HepG2 (cell line): Measurements from ENCODE around the gene IRGM. TPM values are rescaled to one million over a fixed set of nuclear protein-coding genes. Genes with fewer than 3 reads are reported as not detected.
A peak's percentile ranks its signal among the peaks of the same experiment; 100 is the strongest.

ENCODE experiments used
- ARNT2 ChIP-seq: sonication (generic); formaldehyde crosslinking; IDR thresholded peaks from 2 replicates; pipeline ENCODE4 v1.8.0; 2022; ENCODE audit warnings: mild to moderate bottlenecking, low read depth, missing genetic modification reagents, moderate library complexity
- FOXM1 ChIP-seq: sonication (generic); formaldehyde crosslinking; IDR thresholded peaks from 2 replicates; pipeline ENCODE4 v1.5.0; 2020; ENCODE audit warnings: missing genetic modification reagents
- ISX ChIP-seq: sonication (generic); formaldehyde crosslinking; conservative IDR thresholded peaks from 2 replicates; pipeline ENCODE4 v1.5.0; 2020; ENCODE audit warnings: missing genetic modification reagents
- JARID2 ChIP-seq: sonication (generic); formaldehyde crosslinking; IDR thresholded peaks from 2 replicates; pipeline ENCODE4 v1.8.1; 2023; ENCODE audit warnings: missing genetic modification reagents, inconsistent platforms; ENCODE audit not compliant: insufficient replicate concordance
- NAIF1 ChIP-seq: sonication (generic); formaldehyde crosslinking; IDR thresholded peaks from 2 replicates; pipeline ENCODE4 v1.5.0; 2020; ENCODE audit warnings: mild to moderate bottlenecking, missing genetic modification reagents, borderline replicate concordance
- NFE2L1 ChIP-seq: sonication (generic); formaldehyde crosslinking; IDR thresholded peaks from 2 replicates; pipeline ENCODE4 v1.4.0; 2020; ENCODE audit warnings: missing genetic modification reagents, mild to moderate bottlenecking, borderline replicate concordance
- SOX6 ChIP-seq, 2 experiments: fragments of 450-650 bp in 1 of 2; sonication (generic) in 1 of 2; formaldehyde crosslinking in 1 of 2; IDR thresholded peaks; 2 replicates each; pipeline versions ENCODE4 v1.4.0 to v1.6.1; 2017 to 2020; ENCODE audit warnings: antibody characterized with exemption in 1 of 2, mild to moderate bottlenecking in 1 of 2, missing genetic modification reagents in 1 of 2
- TCF12 ChIP-seq, 2 experiments: fragments of 450-650 bp in 1 of 2; sonication (generic) in 1 of 2; formaldehyde crosslinking in 1 of 2; IDR thresholded peaks; 2 replicates each; pipeline versions ENCODE4 v1.6.1 to v1.8.0; 2017 to 2022; ENCODE audit warnings: antibody characterized with exemption in 1 of 2, mild to moderate bottlenecking in 1 of 2, missing genetic modification reagents in 1 of 2, moderate library complexity in 1 of 2
- ZFP36 ChIP-seq: fragments of 150-350 bp; IDR thresholded peaks from 2 replicates; pipeline ENCODE4 v1.6.1; 2018; ENCODE audit warnings: borderline replicate concordance, low read length, low read depth; ENCODE audit not compliant: partially characterized antibody
- ZNF619 ChIP-seq: sonication (generic); formaldehyde crosslinking; IDR thresholded peaks from 2 replicates; pipeline ENCODE4 v1.4.0; 2020; ENCODE audit warnings: mild to moderate bottlenecking, missing genetic modification reagents
- ZSCAN22 ChIP-seq: sonication (generic); formaldehyde crosslinking; IDR thresholded peaks from 2 replicates; pipeline ENCODE4 v1.4.0; 2020; ENCODE audit warnings: mild to moderate bottlenecking, missing genetic modification reagents
- polyA plus RNA-seq, 8 experiments: library from polyadenylated mRNA; depleted of rRNA in 3 of 8; stranded (reverse) in 7 of 8; unstranded in 1 of 8; fragments of >200 nt; fragmentation: Illumina TruSeq in 4 of 8; extraction: Trizol in 4 of 8; gene quantifications; 2 replicates each; pipeline versions ENCODE4 v1.2.1 to v1.2.3, GENCODE V29; 2011 to 2016; ENCODE audit warnings: low read depth in 4 of 8, missing spikeins in 1 of 8, mixed read lengths in 1 of 8; ENCODE audit not compliant: insufficient read depth in 1 of 8
- total RNA-seq, 5 experiments: library from RNA; depleted of rRNA; stranded (reverse); fragments of >200 nt; fragmentation: Illumina TruSeq; extraction: Trizol; gene quantifications; 2 replicates each; pipeline ENCODE4 v1.2.3, GENCODE V29; 2016; ENCODE audit warnings: low read depth in 1 of 5
- TF ChIP-seq, protein P1 (sequence below): sonication (generic); formaldehyde crosslinking; IDR thresholded peaks from 2 replicates; pipeline ENCODE4 v1.9.0; 2021; ENCODE audit warnings: mild to moderate bottlenecking, missing genetic modification reagents
- TF ChIP-seq, protein P2 (sequence below): sonication (generic); formaldehyde crosslinking; IDR thresholded peaks from 2 replicates; pipeline ENCODE4 v1.5.1; 2020; ENCODE audit warnings: mild to moderate bottlenecking, moderate library complexity, missing genetic modification reagents
- TF ChIP-seq, protein P3 (sequence below): sonication (generic); formaldehyde crosslinking; IDR thresholded peaks from 2 replicates; pipeline ENCODE4 v1.4.0; 2020; ENCODE audit warnings: missing genetic modification reagents, mild to moderate bottlenecking, borderline replicate concordance
- TF ChIP-seq, protein P4 (sequence below): sonication (generic); formaldehyde crosslinking; IDR thresholded peaks from 2 replicates; pipeline ENCODE4 v1.4.0; 2020; ENCODE audit warnings: missing genetic modification reagents

IRGM gene
- total and polyA plus RNA-seq, 2 of the 13 experiments (the other 11 are each of a cell fraction or from before 2014, with no cell fraction given): not detected

DNA sequence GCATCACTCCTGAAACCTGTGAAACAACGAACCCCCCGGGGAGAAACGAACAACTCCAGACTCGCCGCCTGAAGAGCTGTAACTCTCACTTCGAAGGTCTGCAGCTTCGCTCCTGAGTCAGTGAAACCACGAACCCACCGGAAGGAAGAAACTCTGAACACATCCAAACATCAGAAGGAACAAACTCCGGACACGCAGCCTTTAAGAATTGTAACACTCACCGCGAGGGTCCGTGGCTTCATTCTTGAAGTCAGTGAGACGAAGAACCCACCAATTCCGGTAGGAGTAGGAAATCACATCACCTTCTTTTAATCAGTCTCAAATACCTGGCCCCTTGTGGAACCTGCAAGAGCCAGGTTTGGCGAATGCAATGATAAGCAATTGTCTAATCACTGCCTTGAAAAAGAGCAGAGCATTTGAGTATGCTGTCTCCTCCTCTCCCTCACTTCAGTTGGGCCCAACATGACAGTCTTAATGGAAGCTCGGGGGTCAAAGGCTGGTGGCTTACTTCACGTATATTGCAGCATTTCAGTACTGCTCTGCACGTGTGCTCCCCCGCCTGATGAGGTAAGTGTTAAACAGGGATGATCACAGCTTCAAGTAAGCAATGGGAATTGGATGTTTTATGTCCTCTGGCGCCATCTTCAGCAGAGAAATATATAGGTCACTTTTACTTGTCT, 473 bp downstream of the IRGM start (continued):
- TF ChIP-seq, protein P1, sequence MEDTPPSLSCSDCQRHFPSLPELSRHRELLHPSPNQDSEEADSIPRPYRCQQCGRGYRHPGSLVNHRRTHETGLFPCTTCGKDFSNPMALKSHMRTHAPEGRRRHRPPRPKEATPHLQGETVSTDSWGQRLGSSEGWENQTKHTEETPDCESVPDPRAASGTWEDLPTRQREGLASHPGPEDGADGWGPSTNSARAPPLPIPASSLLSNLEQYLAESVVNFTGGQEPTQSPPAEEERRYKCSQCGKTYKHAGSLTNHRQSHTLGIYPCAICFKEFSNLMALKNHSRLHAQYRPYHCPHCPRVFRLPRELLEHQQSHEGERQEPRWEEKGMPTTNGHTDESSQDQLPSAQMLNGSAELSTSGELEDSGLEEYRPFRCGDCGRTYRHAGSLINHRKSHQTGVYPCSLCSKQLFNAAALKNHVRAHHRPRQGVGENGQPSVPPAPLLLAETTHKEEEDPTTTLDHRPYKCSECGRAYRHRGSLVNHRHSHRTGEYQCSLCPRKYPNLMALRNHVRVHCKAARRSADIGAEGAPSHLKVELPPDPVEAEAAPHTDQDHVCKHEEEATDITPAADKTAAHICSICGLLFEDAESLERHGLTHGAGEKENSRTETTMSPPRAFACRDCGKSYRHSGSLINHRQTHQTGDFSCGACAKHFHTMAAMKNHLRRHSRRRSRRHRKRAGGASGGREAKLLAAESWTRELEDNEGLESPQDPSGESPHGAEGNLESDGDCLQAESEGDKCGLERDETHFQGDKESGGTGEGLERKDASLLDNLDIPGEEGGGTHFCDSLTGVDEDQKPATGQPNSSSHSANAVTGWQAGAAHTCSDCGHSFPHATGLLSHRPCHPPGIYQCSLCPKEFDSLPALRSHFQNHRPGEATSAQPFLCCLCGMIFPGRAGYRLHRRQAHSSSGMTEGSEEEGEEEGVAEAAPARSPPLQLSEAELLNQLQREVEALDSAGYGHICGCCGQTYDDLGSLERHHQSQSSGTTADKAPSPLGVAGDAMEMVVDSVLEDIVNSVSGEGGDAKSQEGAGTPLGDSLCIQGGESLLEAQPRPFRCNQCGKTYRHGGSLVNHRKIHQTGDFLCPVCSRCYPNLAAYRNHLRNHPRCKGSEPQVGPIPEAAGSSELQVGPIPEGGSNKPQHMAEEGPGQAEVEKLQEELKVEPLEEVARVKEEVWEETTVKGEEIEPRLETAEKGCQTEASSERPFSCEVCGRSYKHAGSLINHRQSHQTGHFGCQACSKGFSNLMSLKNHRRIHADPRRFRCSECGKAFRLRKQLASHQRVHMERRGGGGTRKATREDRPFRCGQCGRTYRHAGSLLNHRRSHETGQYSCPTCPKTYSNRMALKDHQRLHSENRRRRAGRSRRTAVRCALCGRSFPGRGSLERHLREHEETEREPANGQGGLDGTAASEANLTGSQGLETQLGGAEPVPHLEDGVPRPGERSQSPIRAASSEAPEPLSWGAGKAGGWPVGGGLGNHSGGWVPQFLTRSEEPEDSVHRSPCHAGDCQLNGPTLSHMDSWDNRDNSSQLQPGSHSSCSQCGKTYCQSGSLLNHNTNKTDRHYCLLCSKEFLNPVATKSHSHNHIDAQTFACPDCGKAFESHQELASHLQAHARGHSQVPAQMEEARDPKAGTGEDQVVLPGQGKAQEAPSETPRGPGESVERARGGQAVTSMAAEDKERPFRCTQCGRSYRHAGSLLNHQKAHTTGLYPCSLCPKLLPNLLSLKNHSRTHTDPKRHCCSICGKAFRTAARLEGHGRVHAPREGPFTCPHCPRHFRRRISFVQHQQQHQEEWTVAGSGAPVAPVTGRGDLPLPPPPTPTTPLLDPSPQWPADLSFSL (CRISPR knock-in tag): no peak
- no peak for TF ChIP-seq TCF12 (IDR thresholded peaks at IDR 0.05)
- TF ChIP-seq TCF12 (CRISPR knock-in tag; IDR thresholded peaks at IDR 0.05): no peak
- no peak for TF ChIP-seq FOXM1
- 0 out of 2 replicates have a peak, but pooled peaks have one; percentile 33 for TF ChIP-seq ARNT2 (CRISPR knock-in tag)
- no peak for TF ChIP-seq ZFP36
- TF ChIP-seq, protein P2, sequence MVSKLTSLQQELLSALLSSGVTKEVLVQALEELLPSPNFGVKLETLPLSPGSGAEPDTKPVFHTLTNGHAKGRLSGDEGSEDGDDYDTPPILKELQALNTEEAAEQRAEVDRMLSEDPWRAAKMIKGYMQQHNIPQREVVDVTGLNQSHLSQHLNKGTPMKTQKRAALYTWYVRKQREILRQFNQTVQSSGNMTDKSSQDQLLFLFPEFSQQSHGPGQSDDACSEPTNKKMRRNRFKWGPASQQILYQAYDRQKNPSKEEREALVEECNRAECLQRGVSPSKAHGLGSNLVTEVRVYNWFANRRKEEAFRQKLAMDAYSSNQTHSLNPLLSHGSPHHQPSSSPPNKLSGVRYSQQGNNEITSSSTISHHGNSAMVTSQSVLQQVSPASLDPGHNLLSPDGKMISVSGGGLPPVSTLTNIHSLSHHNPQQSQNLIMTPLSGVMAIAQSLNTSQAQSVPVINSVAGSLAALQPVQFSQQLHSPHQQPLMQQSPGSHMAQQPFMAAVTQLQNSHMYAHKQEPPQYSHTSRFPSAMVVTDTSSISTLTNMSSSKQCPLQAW (CRISPR knock-in tag): 0 out of 2 replicates have a peak, but pooled peaks have one; percentile 35
- TF ChIP-seq JARID2: no peak
- no peak for TF ChIP-seq ISX (CRISPR knock-in tag)
- TF ChIP-seq, protein P3, sequence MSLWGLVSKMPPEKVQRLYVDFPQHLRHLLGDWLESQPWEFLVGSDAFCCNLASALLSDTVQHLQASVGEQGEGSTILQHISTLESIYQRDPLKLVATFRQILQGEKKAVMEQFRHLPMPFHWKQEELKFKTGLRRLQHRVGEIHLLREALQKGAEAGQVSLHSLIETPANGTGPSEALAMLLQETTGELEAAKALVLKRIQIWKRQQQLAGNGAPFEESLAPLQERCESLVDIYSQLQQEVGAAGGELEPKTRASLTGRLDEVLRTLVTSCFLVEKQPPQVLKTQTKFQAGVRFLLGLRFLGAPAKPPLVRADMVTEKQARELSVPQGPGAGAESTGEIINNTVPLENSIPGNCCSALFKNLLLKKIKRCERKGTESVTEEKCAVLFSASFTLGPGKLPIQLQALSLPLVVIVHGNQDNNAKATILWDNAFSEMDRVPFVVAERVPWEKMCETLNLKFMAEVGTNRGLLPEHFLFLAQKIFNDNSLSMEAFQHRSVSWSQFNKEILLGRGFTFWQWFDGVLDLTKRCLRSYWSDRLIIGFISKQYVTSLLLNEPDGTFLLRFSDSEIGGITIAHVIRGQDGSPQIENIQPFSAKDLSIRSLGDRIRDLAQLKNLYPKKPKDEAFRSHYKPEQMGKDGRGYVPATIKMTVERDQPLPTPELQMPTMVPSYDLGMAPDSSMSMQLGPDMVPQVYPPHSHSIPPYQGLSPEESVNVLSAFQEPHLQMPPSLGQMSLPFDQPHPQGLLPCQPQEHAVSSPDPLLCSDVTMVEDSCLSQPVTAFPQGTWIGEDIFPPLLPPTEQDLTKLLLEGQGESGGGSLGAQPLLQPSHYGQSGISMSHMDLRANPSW (CRISPR knock-in tag): no peak
- TF ChIP-seq NFE2L1 (CRISPR knock-in tag): no peak
- no peak for TF ChIP-seq ZSCAN22 (CRISPR knock-in tag)
- TF ChIP-seq, protein P4, sequence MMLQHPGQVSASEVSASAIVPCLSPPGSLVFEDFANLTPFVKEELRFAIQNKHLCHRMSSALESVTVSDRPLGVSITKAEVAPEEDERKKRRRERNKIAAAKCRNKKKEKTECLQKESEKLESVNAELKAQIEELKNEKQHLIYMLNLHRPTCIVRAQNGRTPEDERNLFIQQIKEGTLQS (CRISPR knock-in tag): no peak
- TF ChIP-seq NAIF1 (CRISPR knock-in tag): no peak
- TF ChIP-seq SOX6 (IDR thresholded peaks at IDR 0.05): no peak
- 0 out of 2 replicates have a peak, but pooled peaks have one; percentile 16 for TF ChIP-seq SOX6 (CRISPR knock-in tag; IDR thresholded peaks at IDR 0.05)
- no peak for TF ChIP-seq ZNF619
